Breast epithelium (tissue), 4 donors: ENCODE data around the gene AGPAT3. TPM values are rescaled to one million over a fixed set of nuclear protein-coding genes. Genes with fewer than 3 reads are reported as not detected.

ENCODE experiments used
- DNase-seq, 2 donors: peaks; one replicate each; pipeline ENCODE4 v3.0.0-alpha.2; 2019; ENCODE audit warnings: low spot score in 2 of 2
- H3K27ac ChIP-seq, 2 donors: fragments of 200-600 bp; sonication (generic) in 1 of 2; one replicate each; pipeline ENCODE4 v1.5.1; 2016 to 2019; ENCODE audit warnings: mild to moderate bottlenecking in 1 of 2
- H3K27me3 ChIP-seq, 2 donors: fragments of 200-600 bp; sonication (generic) in 1 of 2; one replicate each; pipeline versions ENCODE4 v1.5.1 to v1.6.0; 2017 to 2019; ENCODE audit warnings: control low read depth in 1 of 2, mild to moderate bottlenecking in 1 of 2
- H3K36me3 ChIP-seq: fragments of 200-600 bp; one replicate; pipeline ENCODE4 v1.5.1; 2019
- H3K4me1 ChIP-seq, 2 donors: fragments of 200-600 bp; sonication (generic); one replicate each; pipeline ENCODE4 v1.5.1; 2016 to 2019; ENCODE audit warnings: control low read depth in 1 of 2
- H3K4me3 ChIP-seq, 3 donors: fragments of 200-600 bp; sonication (generic); 1 replicate in 2 of 3; 2 replicates in 1 of 3; pipeline ENCODE4 v1.5.1; 2016 to 2019; ENCODE audit warnings: mild to moderate bottlenecking in 3 of 3, moderate library complexity in 2 of 3
- H3K9me3 ChIP-seq, 2 donors: fragments of 200-600 bp; sonication (generic) in 1 of 2; one replicate each; pipeline ENCODE4 v1.5.1; 2016 to 2019; ENCODE audit warnings: control low read depth in 1 of 2
- CTCF ChIP-seq, 3 donors: fragments of 450-650 bp; IDR thresholded peaks; one replicate each; pipeline ENCODE4 v1.5.1; 2016 to 2017; ENCODE audit warnings: antibody characterized with exemption in 3 of 3, mild to moderate bottlenecking in 3 of 3, moderate library complexity in 3 of 3
- POLR2A ChIP-seq: fragments of 450-650 bp; IDR thresholded peaks from one replicate; pipeline ENCODE4 v1.6.1; 2016; ENCODE audit warnings: antibody characterized with exemption, mild to moderate bottlenecking, moderate library complexity
- POLR2AphosphoS5 ChIP-seq, 3 donors: sonication (generic); formaldehyde crosslinking; IDR thresholded peaks; one replicate each; pipeline ENCODE4 v1.6.1; 2017; ENCODE audit warnings: antibody characterized with exemption in 3 of 3
- intact Hi-C: fragments of 100-400 bp; cut with DNase I; formaldehyde crosslinking; loops from one replicate; pipeline ENCODE4 v1.15.1; 2023; ENCODE audit warnings: low total_unique reads
- total RNA-seq, 3 donors: library from RNA; depleted of rRNA; stranded (reverse); fragments of >200 nt; gene quantifications; one replicate each; pipeline ENCODE4 v1.1.0, GENCODE V29; 2016

Gene AGPAT3
- total RNA-seq, 3 donors from 2014 or later, result 27.2 to 35.8 (median 28.2) TPM

- Histone ChIP-seq H3K27ac (no peak overlapping the region), H3K36me3 (no peaks in the 10 kb centered on the region), H3K9me3 (no peaks in the 10 kb centered on the region), H3K27me3 (no peaks in the 10 kb centered on the region), H3K4me3 (no peak overlapping the region), H3K4me1 (peaks cover 0 to 6% of the 10 kb centered on the region in 2 donors)
- DNase-seq, result no peak
- TF ChIP-seq POLR2AphosphoS5 (IDR thresholded peaks at IDR 0.05) (no peak), POLR2A (no peak), CTCF (IDR thresholded peaks at IDR 0.05) (no peak)
- intact Hi-C loops, result no loop called here
Observed at GRCh38 chr21:43957611-43958362, 92.8 kb downstream of the AGPAT3 start.

- no peaks in the 10 kb centered on the region for H3K36me3 ChIP-seq
- H3K4me1 ChIP-seq, result peaks cover 0 to 6% of the 10 kb centered on the region in 2 donors
- intact Hi-C loops, result no loop called here
- H3K27me3 ChIP-seq, result no peaks in the 10 kb centered on the region
- DNase-seq, result no peak
- no peak for TF ChIP-seq CTCF (IDR thresholded peaks at IDR 0.05)
- TF ChIP-seq POLR2A, result no peak
- TF ChIP-seq POLR2AphosphoS5 (IDR thresholded peaks at IDR 0.05), result no peak
- no peaks in the 10 kb centered on the region for H3K9me3 ChIP-seq
- no peak overlapping the region for H3K4me3 ChIP-seq
- no peak overlapping the region for H3K27ac ChIP-seq
Observed at GRCh38 chr21:43958364-43959158, 93.5 kb downstream of the AGPAT3 start.

GRCh38 chr21:43959231-43960116, 94.5 kb downstream of the AGPAT3 start:
- no peak for TF ChIP-seq POLR2A
- TF ChIP-seq POLR2AphosphoS5 (IDR thresholded peaks at IDR 0.05), result no peak
- no peak for TF ChIP-seq CTCF (IDR thresholded peaks at IDR 0.05)

GRCh38 chr21:43961382-43961909, 96.4 kb downstream of the AGPAT3 start:
- TF ChIP-seq POLR2A, result no peak
- no peak for TF ChIP-seq POLR2AphosphoS5 (IDR thresholded peaks at IDR 0.05)
- TF ChIP-seq CTCF (IDR thresholded peaks at IDR 0.05), result no peak
- peaks cover 0 to 4% of the 10 kb centered on the region in 2 donors for H3K4me1 ChIP-seq
- no peak overlapping the region for H3K4me3 ChIP-seq
- H3K36me3 ChIP-seq, result no peaks in the 10 kb centered on the region
- no peak for DNase-seq
- H3K9me3 ChIP-seq, result no peaks in the 10 kb centered on the region
- H3K27ac ChIP-seq, result no peak overlapping the region
- H3K27me3 ChIP-seq, result no peaks in the 10 kb centered on the region
- intact Hi-C loops, result loop anchor here (5.0 to 10.0 kb wide), 2 partner anchors 147 to 1104 kb away; no protein-coding TSS in a partner anchor

More at GRCh38 chr21:43959231-43960116, 94.5 kb downstream of the AGPAT3 start:
- Histone ChIP-seq H3K4me1 (peaks cover 0 to 6% of the 10 kb centered on the region in 2 donors), H3K4me3 (no peak overlapping the region), H3K27ac (no peak overlapping the region), H3K9me3 (no peaks in the 10 kb centered on the region), H3K27me3 (no peaks in the 10 kb centered on the region), H3K36me3 (no peaks in the 10 kb centered on the region)
- intact Hi-C loops, result loop anchor here (5.0 to 10.0 kb wide), 2 partner anchors 145 to 1102 kb away; no protein-coding TSS in a partner anchor
- no peak for DNase-seq
